Urinary bladder (tissue), 4 donors: ENCODE data around the gene TFCP2L1. TPM values are rescaled to one million over a fixed set of nuclear protein-coding genes. Genes with fewer than 3 reads are reported as not detected.

Experiments
- DNase-seq: peaks from one replicate; pipeline ENCODE4 v3.0.0-alpha.2; 2015; ENCODE audit errors: extremely low spot score
- H3K27ac ChIP-seq: one replicate; pipeline ENCODE4 v1.5.1; 2013; ENCODE audit warnings: low read depth, mild to moderate bottlenecking, moderate library complexity
- H3K36me3 ChIP-seq: one replicate; pipeline ENCODE4 v1.6.1; 2013; ENCODE audit warnings: mild to moderate bottlenecking, moderate library complexity; ENCODE audit not compliant: insufficient read depth
- H3K4me1 ChIP-seq: one replicate; pipeline ENCODE4 v1.6.1; 2013; ENCODE audit warnings: mild to moderate bottlenecking, moderate library complexity; ENCODE audit not compliant: insufficient read depth
- H3K4me3 ChIP-seq: one replicate; pipeline ENCODE4 v1.5.1; 2013; ENCODE audit warnings: low read depth, low read length
- WGBS: extraction: QIAGEN DNeasy Blood & Tissue Kit; methylation state at CpG from one replicate; pipeline ENCODE4 v1.1.7; 2013; 5-methylcytosine and 5-hydroxymethylcytosine counted together
- polyA plus RNA-seq: library from polyadenylated mRNA; stranded (reverse); fragments of 200-250 nt; gene quantifications from one replicate; pipeline ENCODE4 v1.2.3, GENCODE V29; 2013
- total RNA-seq: library from RNA; depleted of rRNA; stranded (reverse); fragments of >200 nt; gene quantifications from one replicate; pipeline ENCODE4 v1.2.3, GENCODE V29; 2014
- donor health status: healthy with polysubstance abuse.
- donor health status: healthy.

TFCP2L1 gene
- total and polyA plus RNA-seq, 2 donors: 0.41 to 1.2 TPM

DNA sequence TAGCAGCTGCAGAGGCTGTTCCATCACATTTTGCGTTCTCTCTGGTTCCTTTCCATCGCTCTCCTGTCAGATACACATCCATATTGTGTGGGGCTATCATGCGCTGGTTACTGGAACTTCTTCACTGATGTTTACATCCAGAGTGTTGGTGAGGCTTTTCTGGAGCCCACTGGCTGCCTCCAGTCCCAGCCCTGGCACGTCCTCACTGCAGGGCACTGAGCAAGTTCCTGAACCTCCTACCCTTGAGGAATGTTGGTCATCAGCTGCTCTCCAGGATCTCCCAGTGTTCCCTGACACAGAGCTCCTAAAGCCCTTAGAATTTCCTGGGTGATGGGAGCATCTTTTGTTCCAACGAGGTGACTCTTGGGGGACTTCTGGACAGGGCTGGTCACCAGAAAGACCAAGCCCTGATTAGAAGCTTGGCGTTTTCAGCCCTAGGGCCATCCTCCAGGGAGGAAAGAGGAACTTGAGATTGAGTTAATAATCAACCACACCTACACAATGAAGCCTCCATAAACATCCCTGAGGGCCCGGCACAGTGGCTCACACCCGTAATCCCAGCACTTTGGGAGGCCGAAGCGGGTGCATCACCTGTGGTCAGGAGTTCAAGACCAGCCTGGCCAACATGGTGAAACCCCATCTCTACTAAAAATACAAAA is 81.3 kb downstream of the TFCP2L1 start:
- Histone ChIP-seq H3K4me1 (no peaks in the 10 kb centered on the region), H3K4me3 (no peak overlapping the region), H3K36me3 (no peaks in the 10 kb centered on the region), H3K27ac (no peak overlapping the region)
- DNase-seq: no peak
- 87% methylated on average over 10 of the region's 10 CpGs for WGBS

DNA sequence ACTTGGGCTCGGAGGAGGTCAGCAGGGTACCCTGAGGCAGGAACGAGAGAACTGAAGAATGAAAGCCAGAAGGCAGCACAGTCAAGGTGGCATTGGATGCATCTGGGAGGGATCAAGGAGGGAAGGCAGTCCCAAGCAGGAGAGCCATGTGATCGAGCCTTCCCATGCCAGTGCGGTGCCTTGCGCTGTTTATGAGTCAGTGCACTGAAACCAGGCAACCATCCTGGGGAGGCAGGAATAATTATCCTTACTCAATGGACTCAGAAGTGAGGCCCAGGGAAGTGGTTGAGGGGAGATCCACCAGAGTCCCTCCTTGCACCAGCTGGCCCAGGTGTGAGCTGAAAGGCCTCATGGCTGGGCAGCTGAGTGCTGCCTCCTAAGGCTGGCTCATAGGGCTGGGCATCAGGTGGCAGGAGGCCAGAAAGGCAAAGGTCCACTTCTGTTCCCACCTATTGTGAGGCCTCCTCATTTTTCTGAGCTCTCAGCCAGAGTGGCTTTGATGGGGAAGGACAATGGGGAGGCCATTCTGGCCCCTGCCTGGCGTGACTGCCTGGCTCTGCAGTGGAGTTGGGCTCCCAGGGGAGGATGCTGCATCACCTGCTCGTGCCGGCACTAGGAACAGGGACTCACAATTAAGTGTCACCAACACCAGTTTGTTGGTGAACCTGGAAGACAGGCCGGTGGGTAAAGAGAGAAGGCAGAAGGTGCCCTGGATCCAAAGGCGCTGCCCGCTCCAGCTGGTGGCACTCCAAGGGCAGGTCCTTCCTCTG is 82.3 kb downstream of the TFCP2L1 start:
- Histone ChIP-seq H3K4me1 (no peaks in the 10 kb centered on the region), H3K4me3 (no peak overlapping the region), H3K36me3 (no peaks in the 10 kb centered on the region), H3K27ac (no peak overlapping the region)
- no peak for DNase-seq
- 91% methylated on average over 11 of the region's 11 CpGs for WGBS

DNA sequence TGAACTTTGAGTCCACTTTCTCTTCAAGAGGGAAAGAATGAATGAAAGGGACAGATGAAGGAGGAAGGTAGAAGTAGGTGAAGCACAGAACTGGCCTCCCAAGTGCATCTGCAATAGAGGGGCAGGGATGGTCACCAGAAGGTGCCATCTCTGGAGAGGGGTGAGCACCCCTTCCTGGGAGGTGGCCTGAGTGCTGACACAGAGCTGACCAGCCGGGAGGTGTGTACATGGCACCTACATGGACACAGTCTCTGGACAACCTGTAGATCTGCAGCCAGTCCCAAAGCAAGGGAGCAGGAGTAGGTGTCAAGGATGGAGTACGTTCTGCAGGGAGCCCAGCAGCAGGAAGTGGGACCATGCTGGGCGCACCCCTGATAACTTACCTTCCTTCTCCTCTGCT is 83.2 kb downstream of the TFCP2L1 start:
- Histone ChIP-seq H3K4me3 (no peak overlapping the region), H3K36me3 (no peaks in the 10 kb centered on the region), H3K4me1 (no peaks in the 10 kb centered on the region), H3K27ac (no peak overlapping the region)
- WGBS: 85% methylated on average over 3 of the region's 3 CpGs
- no peak for DNase-seq

DNA sequence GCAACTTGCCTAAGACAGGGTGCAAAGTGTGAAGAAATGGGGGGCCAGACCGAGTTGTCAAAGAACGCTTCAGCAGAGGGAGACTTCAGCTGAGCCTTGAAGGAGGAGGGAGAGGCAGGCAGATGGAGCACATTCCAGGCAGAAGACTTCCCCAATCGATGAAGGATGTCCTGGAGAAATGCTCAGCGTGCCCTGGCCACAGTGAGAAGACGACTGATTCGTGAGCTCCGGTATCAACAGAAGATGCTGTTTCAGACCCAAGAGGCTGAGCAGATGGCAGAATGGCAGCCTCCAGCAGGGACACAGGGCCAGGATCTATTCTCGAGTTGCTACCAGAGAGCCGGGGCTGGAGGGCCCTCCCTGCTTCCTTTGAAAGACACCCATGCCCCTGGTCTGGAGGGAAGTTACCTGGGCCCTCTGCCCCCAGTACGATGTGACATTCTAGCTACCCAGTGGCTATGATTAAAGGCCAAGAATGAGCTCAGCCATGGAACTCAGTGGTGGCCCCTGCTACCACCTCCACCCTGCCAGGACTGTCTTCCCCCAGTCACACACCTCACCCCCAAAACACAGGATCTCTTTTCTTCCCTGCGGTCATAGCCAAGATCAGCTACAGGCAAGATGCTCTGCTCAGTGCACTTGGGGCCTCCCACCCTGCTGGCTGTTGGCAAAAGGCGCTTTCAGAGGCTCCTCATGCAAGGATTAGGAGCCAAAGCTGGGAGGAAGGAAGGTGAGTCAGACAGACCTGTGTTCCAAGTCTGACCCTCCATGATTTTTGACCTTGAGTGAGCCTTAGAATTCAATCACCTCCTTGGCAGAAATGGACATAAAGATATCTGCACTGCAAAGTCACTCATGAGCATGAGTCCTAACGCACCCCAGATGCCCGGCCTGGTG is 84.3 kb downstream of the TFCP2L1 start:
- H3K36me3 ChIP-seq: no peaks in the 10 kb centered on the region
- 86% methylated on average over 14 of the region's 14 CpGs for WGBS
- H3K27ac ChIP-seq: no peak overlapping the region
- no peak for DNase-seq
- H3K4me1 ChIP-seq: no peaks in the 10 kb centered on the region
- no peak overlapping the region for H3K4me3 ChIP-seq

DNA sequence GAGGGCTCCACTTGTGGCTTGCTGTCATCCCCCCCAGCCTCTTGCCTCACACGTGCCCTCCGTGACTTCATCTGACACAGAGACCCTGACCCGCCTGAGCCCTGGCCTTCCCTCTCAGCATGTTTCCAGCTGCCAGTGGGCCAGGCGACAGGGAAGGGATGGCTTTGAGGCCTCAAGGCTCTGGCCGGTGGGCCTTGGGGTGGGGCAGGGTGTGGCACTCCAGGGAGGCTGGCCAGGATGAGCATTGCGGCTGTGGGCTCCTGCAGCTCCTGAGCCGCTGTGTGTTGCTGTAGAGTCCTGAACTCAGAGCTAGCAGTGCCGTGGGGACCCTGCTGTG is 85.0 kb downstream of the TFCP2L1 start:
- no peak for DNase-seq
- Histone ChIP-seq H3K4me1 (no peaks in the 10 kb centered on the region), H3K27ac (no peak overlapping the region), H3K36me3 (no peaks in the 10 kb centered on the region), H3K4me3 (no peak overlapping the region)
- WGBS: 84% methylated on average over 8 of the region's 8 CpGs

DNA sequence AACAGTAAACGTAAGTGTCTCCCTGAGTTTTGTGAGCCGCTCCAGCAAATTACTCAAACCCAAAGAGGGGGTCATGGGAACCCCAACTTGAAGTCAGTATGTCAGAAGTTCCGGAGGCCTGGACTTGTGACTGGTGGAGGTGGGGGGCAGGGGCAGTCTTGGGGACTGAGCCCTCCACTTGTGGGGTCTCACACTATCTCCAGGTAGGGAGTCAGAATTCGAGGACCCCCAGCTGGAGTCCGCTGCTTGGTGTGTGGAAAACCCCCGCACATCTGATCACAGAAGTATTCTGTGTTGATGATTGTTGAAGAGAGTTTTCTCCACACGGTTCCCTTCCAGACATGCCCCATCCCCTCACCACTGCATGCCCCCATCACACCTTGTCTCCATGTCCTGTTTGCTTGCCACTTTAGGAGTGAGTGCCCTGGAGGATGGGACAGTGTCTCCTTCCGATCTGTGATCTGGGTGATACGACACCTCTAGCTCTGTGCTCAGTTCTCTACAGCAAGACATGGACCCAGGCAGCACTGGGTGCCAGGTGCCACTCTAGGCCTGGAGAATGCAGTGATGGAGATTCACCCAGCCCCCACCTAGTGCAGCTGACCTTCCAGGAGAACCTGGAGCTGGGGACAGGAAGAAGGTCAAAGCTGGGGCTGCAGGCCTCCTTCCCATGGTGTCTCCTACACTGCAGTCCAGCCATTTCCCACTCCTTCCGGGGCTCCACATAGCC is 85.6 kb downstream of the TFCP2L1 start:
- H3K4me1 ChIP-seq: no peaks in the 10 kb centered on the region
- WGBS: 92% methylated on average over 10 of the region's 10 CpGs
- no peak overlapping the region for H3K27ac ChIP-seq
- no peaks in the 10 kb centered on the region for H3K36me3 ChIP-seq
- H3K4me3 ChIP-seq: no peak overlapping the region
- DNase-seq: no peak

DNA sequence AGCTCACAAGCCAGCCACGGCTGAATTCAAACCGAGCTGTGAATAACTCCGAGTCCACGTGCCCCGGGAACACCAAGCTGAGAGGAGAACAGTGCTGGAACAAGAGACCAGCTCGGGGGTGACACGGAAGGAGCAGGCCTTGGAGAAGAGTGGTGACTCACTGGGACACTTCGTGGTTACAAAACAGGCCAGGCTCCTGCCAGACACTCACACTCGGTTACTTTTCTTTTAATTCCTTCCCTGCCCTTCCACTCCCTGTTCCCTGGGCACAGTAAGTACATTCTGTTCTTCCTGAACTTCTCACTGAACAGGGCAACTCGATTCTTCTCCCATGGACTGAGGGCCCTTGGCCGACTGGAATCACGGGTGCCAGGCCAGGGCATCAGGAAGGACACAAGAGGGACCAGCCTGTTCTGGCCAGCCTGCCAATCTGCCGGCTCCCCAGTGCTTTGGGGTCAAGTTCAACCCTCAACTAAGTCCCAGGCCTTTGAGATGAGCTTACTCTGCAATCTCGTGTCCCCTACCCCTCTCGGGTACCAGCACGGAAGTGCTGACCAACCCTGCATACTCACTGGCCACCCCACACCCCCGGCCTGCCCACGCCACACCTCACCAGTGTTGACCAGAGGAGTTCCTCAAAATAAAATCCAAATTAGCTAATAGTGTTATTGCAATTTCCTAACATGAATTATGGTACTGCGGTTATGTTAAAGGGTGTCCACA is 87.5 kb downstream of the TFCP2L1 start:
- WGBS: 76% methylated on average over 19 of the region's 19 CpGs
- peak overlapping the region; percentile 83 for H3K27ac ChIP-seq
- DNase-seq: no peak

DNA sequence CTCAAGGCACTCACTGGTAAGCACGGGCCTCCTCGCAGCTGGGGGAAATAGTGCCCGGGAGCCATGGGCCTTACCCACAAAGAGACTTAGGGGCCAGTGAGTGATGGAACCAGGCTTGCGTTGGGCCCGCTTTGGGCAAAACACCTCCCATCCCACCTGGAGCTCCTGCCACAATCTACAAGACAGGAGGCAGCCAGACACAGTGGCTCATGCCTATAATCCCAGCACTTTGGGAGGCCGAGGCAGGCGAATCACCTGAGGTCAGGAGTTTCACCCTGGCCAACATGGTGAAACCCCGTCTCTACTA is 88.2 kb downstream of the TFCP2L1 start:
- no peak for DNase-seq
- no peak overlapping the region for H3K27ac ChIP-seq
- WGBS: 93% methylated on average over 8 of the region's 8 CpGs

More for the DNA sequence above, 87.5 kb downstream of the TFCP2L1 start:
- Histone ChIP-seq H3K4me3 (no peak overlapping the region), H3K36me3 (no peaks in the 10 kb centered on the region), H3K4me1 (no peaks in the 10 kb centered on the region)

DNA sequence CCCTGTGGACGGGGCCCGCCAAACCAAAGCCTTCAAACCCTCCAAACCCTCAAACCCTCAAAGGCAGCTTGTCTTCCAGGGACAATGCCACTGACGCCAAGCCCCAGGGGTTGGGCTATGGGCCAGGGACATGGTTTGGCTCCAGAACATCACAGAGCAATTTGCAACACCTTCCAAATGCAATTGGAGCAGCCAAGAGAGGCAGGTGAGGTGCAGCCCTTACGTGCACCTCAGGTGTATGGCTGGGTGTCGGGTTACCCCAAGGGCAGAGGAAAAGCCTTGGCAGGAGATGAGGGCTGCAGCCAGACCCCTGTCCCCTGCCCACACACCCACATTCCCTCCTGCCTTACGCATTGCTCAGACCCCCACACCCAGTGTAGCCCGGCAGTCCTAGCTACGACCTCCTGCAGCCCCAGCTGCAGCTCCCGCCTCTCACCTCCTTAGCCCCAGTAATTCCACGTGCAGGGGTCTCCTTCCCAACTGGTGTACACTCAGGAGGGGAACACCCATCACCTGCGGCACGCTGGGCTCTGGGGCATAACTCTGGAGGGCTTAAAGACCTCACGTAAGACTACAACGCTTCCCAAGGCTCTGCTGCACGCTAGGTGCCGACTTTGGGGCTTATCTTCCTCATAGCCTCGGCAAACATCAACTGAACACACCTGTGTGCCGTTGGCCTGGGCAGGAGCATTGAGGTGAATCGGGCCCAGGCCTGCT is 88.7 kb downstream of the TFCP2L1 start:
- 85% methylated on average over 19 of the region's 19 CpGs for WGBS
- H3K36me3 ChIP-seq: no peaks in the 10 kb centered on the region
- DNase-seq: no peak
- H3K27ac ChIP-seq: no peak overlapping the region
- H3K4me1 ChIP-seq: no peaks in the 10 kb centered on the region
- no peak overlapping the region for H3K4me3 ChIP-seq

More for the DNA sequence above, 88.2 kb downstream of the TFCP2L1 start:
- no peaks in the 10 kb centered on the region for H3K36me3 ChIP-seq
- no peaks in the 10 kb centered on the region for H3K4me1 ChIP-seq
- H3K4me3 ChIP-seq: no peak overlapping the region

DNA sequence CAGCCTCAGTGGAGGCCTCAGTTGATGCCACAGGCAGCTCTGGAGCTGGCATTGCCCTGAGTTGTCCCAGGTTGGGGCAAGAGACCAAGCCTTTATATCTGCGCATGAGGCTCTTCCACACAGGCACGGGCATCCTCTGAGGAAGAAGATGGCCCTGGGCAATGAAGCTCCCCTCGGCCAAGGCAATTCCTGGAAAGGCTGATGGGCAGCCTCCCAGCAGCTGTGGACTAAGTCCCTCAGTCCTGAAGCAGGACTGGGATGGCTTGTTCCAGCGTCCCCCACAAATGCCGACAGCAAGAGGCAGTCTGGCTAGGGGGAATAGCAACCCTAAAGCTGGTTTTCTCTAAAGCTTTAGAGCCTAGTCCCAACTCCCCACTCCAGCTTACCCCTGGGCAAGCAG is 90.0 kb downstream of the TFCP2L1 start:
- no peak for DNase-seq
- WGBS: 78% methylated on average over 5 of the region's 5 CpGs
- Histone ChIP-seq H3K4me3 (no peak overlapping the region), H3K36me3 (no peaks in the 10 kb centered on the region), H3K27ac (no peak overlapping the region), H3K4me1 (no peaks in the 10 kb centered on the region)

DNA sequence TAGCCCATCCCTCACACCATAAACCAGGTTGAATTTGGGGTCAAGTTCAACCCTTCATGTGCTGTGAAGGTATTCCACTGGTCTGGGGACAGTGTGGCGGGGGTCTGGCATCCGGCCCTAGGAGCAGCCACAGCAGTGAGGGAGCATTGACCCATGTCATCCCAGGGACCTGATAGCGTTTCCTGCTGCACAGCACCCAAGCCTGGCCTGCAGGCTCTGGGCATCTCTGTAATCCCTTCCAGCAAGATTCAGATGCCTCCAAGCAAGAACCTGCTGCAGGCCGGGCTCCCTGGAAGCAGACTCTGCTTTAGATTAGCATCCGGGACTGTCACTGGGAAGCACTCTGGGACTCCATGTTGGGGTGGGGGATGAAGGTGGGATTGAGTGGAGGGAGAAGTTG is 90.4 kb downstream of the TFCP2L1 start:
- DNase-seq: no peak
- Histone ChIP-seq H3K4me1 (no peaks in the 10 kb centered on the region), H3K36me3 (no peaks in the 10 kb centered on the region), H3K27ac (no peak overlapping the region), H3K4me3 (no peak overlapping the region)
- WGBS: 77% methylated on average over 5 of the region's 5 CpGs

DNA sequence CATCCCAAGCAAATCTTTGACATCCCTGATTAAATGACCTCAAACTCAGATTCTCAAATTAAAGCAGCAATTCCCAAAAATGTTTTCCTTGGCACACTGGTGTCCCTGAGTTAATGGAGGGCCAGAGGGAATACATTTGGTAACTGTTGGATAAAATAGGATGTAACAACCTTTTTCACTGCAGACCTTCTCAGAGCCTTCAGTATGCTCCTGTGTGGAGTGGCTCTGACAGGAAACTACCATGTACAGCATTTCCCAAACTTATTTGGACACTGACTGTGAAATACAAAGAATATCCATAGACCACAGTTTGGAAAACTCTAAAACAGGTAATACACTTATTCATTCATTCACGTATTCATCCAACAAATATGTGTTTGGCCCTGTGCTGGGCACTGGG is 91.8 kb downstream of the TFCP2L1 start:
- Histone ChIP-seq H3K36me3 (no peaks in the 10 kb centered on the region), H3K27ac (no peak overlapping the region), H3K4me3 (no peak overlapping the region), H3K4me1 (no peaks in the 10 kb centered on the region)
- no peak for DNase-seq
- 94% methylated on average over 1 of the region's 1 CpG for WGBS
